Measurements from ENCODE around the gene COL4A1.

The COL4A1 gene

GRCh38 chr13:110193491-110193890 lies 113.5 kb downstream of the COL4A1 start:
- no peak for TF ChIP-seq REST (IDR thresholded peaks at IDR 0.05; ENCODE audit: insufficient read depth in 1 of 2, low read depth in 2 of 2, low read length in 2 of 2)

DNA sequence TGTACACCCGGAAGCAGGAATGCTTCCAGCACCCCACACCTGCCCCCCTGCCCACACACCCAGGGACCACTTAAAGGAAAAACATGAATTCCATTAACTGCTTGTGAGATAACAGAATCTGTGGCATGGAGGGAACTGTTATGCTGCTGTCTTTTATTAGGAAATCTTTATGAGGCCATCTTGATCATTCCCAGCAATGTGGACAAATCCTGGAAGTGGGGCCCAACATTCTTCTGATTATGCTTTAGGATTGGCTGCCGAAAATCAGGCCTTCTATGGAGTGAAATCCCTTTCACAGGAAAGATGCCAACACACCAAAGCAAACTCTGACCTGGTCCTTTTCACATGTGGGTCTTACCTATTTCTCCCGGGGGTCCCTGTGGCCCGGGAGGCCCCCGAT lies 114.5 kb downstream of the COL4A1 start:
- no peak for TF ChIP-seq FOXP2 (optimal IDR thresholded peaks at IDR 0.05; ENCODE audit: borderline replicate concordance, extremely low read depth, extremely low read length, insufficient read depth)
- no peak for TF ChIP-seq POLR2AphosphoS5 (IDR thresholded peaks at IDR 0.05; ENCODE audit: low read depth, low read length)
- no peak for TF ChIP-seq TAF1 (IDR thresholded peaks at IDR 0.05; ENCODE audit: borderline replicate concordance, insufficient read depth, low read length)
- TF ChIP-seq REST (IDR thresholded peaks at IDR 0.05; ENCODE audit: insufficient read depth in 1 of 2, low read depth in 2 of 2, low read length in 2 of 2) = no peak
- TF ChIP-seq SIN3A (IDR thresholded peaks at IDR 0.05; ENCODE audit: borderline replicate concordance, insufficient read depth, low read length) = no peak

DNA sequence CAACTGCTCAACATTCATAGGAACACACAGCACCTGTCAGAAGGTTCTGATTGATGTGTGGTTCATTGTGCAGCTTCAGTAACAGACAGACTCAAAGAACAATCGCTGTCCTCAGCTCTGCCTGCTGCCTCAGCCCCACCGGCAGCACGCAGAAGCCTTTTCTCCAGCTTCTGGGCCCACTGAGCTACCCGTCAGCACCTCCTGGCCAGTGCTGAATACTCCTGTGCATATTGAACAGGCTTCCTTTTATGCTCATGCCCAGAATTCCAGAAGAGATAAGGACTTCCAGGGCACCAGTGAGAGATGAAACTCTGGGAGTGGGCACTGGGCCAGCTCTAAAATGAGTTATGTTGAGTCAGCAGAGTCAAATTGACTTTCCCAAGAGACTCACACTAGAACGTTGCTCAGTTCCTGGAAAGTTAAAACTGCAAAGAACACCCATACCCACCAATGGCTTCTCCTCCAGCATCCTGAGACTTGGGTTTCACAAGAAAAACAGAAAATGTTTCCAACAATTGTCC lies 119.3 kb downstream of the COL4A1 start:
- TF ChIP-seq TAF1 (IDR thresholded peaks at IDR 0.05; ENCODE audit: borderline replicate concordance, insufficient read depth, low read length) (no peak), SIN3A (IDR thresholded peaks at IDR 0.05; ENCODE audit: borderline replicate concordance, insufficient read depth, low read length) (no peak)

GRCh38 chr13:110186231-110186855 lies 120.6 kb downstream of the COL4A1 start:
- no peak for TF ChIP-seq REST (IDR thresholded peaks at IDR 0.05; ENCODE audit: insufficient read depth in 1 of 2, low read depth in 2 of 2, low read length in 2 of 2)
- no peak for TF ChIP-seq SIN3A (IDR thresholded peaks at IDR 0.05; ENCODE audit: borderline replicate concordance, insufficient read depth, low read length)
- TF ChIP-seq POLR2AphosphoS5 (IDR thresholded peaks at IDR 0.05; ENCODE audit: low read depth, low read length) = no peak
- no peak for TF ChIP-seq FOXP2 (optimal IDR thresholded peaks at IDR 0.05; ENCODE audit: borderline replicate concordance, extremely low read depth, extremely low read length, insufficient read depth)
- no peak for TF ChIP-seq TAF1 (IDR thresholded peaks at IDR 0.05; ENCODE audit: borderline replicate concordance, insufficient read depth, low read length)

DNA sequence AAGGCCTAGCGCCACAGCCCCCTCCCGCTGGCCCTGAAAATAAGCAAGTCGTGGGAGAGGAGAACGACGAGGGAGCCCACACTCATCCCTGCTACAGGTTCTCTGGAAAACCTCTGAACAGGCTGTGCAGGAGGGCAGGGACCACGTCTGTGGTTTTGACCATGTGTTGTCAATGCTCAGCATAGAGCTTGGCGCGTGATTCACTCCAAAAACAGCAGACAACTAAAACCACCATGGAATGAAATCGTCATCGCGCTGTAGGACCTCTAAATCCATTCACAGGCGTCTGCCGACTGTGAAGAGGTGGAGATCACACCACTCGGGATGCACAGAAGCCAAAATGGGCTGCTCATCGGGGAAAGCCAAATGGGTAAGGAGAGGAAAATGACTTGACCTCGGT lies 121.3 kb downstream of the COL4A1 start:
- no peak for TF ChIP-seq SIN3A (IDR thresholded peaks at IDR 0.05; ENCODE audit: borderline replicate concordance, insufficient read depth, low read length)
- no peak for TF ChIP-seq POLR2AphosphoS5 (IDR thresholded peaks at IDR 0.05; ENCODE audit: low read depth, low read length)
- TF ChIP-seq TAF1 (IDR thresholded peaks at IDR 0.05; ENCODE audit: borderline replicate concordance, insufficient read depth, low read length) = no peak
- TF ChIP-seq REST (IDR thresholded peaks at IDR 0.05; ENCODE audit: insufficient read depth in 1 of 2, low read depth in 2 of 2, low read length in 2 of 2) = no peak
- no peak for TF ChIP-seq FOXP2 (optimal IDR thresholded peaks at IDR 0.05; ENCODE audit: borderline replicate concordance, extremely low read depth, extremely low read length, insufficient read depth)
